HG02571 (cell line): ENCODE results near the gene PLPPR3.

Source experiments
- ATAC-seq: cut with Tn5 transposase; IDR thresholded peaks from one replicate; pipeline ENCODE4 v1.9.1; 2021; ENCODE audit warnings: mild to moderate bottlenecking, moderate library complexity; ENCODE audit not compliant: unreplicated experiment

Gene PLPPR3

DNA sequence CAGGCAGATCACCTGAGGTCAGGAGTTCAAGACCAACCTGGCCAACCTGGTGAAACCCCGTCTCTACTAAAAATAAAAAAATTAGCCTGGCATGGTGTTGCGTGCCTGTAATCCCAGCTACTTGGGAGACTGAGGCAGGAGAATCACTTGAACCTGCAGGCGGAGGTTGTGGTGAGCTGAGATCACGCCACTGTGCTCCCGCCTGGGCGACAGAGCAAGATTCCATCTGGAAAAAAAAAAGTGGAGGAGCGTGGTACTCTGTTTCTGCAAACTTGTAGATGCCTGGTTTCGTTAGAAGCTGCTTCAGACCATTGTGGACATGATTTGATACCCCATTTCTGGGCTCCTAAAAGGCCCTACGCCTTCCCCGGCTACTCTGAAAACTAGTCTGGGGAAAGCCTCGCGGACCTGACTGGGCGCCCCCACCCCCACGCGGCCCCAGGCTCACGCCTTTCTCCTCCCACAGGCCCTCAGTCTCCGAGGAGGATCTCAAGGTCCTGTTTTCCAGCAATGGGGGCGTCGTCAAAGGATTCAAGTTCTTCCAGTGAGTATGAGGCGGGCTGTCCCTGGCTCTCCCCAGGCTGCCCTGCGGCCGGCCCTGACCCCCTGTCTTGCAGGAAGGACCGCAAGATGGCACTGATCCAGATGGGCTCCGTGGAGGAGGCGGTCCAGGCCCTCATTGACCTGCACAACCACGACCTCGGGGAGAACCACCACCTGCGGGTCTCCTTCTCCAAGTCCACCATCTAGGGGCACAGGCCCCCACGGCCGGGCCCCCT is 11.5 kb downstream of the PLPPR3 start:
- no peak for ATAC-seq

GRCh38 chr19:808423-808775 is 13.4 kb downstream of the PLPPR3 start:
- ATAC-seq, result no peak

- no peak for ATAC-seq
Observed at GRCh38 chr19:807627-808422, 13.9 kb downstream of the PLPPR3 start.

DNA sequence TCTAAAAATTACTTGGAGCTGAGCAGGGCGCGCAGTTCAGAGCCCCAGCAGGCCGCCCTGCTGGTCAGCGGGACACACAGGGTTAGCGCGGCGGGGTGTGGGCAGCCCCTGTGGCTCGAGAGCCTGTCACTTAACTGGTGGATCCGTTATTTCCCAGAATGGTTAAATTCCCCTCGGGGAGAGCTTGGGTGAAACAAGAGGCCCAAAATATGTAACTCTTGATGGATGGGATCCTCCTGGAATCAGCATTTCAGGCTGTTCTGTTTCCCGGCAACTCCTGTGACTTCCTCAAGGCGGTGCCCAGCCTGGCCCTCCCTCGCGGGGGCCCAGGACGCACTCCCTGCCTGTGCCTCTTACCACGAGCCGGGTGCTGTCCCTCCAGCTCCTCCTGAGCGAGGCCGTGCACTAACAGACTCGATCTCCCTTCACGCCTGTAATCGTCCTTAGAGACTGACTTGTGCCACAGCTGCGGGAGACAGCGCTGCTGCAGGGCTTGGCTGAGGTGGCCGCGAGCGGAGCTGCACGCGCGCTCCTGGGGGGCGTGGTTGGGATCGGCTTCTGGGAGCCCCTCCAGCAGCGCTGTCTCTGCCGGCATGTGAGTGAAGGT is 14.8 kb downstream of the PLPPR3 start:
- ATAC-seq, result no peak

GRCh38 chr19:805600-806550 is 15.9 kb downstream of the PLPPR3 start:
- ATAC-seq, result no peak

- no peak for ATAC-seq
Observed at GRCh38 chr19:805166-805551, 16.6 kb downstream of the PLPPR3 start.

- no peak for ATAC-seq
Observed at GRCh38 chr19:804419-805165, 17.2 kb downstream of the PLPPR3 start.

DNA sequence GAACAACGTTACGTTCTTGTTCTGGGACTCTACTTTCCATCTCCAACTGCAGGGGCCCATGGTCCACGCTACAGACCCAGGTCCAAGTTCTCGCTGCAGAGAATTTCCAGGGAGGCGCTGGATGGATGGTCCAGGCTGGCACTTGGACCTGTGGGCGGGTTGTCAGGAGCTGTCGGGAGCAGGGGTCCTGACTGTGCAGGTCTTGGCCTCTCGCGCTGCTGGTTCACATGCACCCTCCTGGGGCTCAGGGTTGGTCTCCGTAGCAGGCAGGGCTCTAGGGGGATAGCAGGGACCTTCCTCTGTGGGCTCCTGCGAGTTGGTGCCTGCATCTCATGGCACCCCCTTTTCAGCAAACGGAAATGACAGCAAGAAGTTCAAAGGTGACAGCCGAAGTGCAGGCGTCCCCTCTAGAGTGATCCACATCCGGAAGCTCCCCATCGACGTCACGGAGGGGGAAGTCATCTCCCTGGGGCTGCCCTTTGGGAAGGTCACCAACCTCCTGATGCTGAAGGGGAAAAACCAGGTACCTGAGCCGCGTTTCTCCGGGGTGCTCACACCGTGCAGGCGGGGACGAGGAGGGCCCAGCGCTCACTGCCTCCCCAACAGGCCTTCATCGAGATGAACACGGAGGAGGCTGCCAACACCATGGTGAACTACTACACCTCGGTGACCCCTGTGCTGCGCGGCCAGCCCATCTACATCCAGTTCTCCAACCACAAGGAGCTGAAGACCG is 17.9 kb downstream of the PLPPR3 start:
- no peak for ATAC-seq

DNA sequence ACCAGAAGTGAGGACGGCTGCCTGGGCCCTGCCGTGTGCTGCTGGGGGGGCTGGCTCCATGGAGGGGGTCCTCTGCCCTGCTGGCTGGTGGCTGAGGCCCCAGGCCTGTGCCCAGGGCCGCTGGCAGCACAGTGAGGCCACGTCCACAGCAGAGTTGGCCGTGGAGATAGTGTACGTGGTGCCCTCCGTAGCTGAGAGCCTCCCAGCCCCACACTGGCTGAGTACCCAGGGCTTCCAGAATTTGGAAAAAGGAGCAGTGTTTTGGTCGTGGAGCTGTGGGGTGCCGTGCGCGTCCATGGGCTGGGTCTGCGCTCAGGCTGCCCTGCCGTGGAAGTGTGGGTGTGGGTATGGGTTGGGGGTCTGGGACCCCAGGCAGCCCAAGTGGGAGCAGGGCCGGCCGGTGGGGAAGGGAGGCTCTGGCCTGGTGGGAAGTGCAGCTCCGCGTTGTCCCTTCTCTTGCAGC is 18.6 kb downstream of the PLPPR3 start:
- ATAC-seq, result no peak

GRCh38 chr19:802498-803098 is 19.2 kb downstream of the PLPPR3 start:
- no peak for ATAC-seq

DNA sequence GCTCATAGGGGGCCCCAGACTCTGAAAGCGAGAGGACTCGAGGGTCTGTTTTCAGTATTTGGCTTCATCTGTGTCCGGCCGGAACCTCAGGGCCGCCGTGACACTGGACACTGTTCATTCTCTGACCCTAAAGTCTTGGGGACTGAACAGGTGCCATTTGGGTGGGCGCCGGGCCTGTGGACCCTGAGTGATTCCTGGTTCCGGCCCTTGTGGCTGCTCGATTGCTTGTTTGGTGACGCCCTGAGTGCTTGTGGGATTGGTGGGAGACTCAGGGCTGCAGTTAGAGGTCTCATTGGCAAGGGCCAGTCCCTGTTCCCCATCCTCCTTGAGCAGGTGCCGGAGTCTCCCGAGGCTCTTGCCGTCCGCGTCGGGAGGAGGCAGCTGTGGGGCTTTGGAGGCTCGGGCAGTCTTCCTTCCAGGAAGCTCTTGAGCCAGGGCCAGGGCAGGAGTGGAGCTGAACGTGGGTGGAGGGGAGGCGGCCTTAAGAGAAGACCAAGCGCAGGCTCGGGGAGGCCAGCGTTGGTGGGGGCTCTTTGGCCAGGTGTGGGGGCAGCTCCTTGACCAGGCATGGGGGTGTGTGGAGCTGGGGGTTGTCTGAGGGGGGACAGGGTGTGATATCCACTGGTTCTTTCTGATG is 19.8 kb downstream of the PLPPR3 start:
- no peak for ATAC-seq

DNA sequence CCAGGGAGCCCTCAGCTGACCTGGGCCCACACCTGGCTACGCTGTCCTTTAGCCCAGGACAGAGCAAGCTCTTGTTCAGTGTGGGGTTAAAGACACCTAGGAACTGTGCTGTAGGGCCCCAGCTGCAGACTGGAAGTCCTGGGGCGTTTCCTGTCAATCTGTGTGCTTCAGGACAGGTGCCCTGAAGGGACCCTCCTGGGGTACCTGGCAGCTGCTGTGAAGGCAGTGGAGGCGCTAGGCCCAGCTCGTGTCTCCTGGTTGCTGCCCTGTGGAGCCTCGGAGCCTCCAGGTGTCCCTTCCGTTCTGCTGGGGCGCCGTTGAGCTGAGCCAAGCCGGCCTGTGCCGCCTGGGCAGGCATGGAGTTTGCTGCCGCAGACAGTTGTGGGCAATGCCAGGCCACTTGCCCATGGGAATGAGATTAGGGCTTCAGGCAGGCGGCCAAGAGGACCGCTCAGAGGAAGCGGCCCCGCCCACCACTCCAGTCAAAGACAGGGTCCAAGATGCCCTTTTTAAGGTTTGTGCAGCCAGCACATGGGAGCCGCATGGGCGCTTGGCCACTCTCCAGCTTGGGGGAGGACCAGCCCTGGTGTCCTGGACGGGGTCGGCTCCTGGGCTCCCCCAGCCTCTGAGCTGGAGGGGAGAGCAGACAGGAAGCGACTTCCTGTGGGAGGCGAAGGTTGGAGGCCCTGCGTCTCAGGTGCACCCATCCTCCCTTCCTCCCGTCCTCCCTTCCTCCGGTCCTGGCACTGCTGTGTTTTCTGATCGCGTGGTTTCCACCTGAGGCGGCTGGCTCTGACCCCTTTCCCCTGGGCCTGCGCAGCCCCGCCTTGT is 20.5 kb downstream of the PLPPR3 start:
- ATAC-seq, result no peak

- ATAC-seq, result no peak
Observed at GRCh38 chr19:800360-801029, 21.3 kb downstream of the PLPPR3 start.

- no peak for ATAC-seq
Observed at GRCh38 chr19:799076-799881, 22.5 kb downstream of the PLPPR3 start.

DNA sequence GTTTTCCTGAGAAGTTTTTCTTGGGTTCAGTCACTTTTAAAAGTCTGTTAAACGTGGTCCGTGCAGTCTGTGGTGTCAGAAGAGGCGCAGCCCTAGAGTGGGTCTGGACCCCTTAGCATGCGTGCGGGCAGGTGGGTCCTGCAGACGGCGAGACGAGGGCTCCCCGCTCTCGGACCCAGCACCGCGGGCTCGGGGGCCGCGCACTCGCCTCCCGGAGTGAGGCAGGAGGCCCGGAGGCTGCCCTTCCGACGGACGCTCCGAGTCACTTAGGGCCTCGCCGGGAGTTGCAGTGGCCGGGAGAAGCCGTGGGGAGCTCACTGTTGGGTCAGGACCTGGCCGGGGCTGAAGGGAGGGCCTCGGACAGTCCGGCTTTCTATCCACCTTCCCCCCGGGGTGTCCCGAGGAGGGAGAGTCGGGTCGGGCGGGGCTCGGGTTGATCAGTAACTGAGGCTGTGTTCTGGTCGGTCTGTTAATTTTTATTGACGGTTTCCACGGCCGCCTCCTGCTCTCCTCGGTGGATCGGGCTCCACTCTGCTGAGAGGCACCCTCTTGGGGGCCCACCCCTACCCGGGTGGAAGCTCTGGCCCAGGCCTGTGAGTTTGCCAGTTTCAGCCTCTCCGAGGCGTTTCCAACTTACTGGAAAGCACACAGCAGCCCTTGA is 23.2 kb downstream of the PLPPR3 start:
- ATAC-seq, result no peak
